HL-60 (cell line): Measurements from ENCODE around the gene CIT.
"Not testable (repeated sequence)": the region's sequence is repeated elsewhere in the genome, so short reads cannot be mapped to it uniquely, and the experiment has no call there.

Experiments used
- CTCF ChIP-seq: IDR thresholded peaks from one replicate; pipeline ENCODE4 v1.5.1; 2011; ENCODE audit warnings: low read length, control low read depth, inconsistent platforms; ENCODE audit not compliant: insufficient read depth
- GABPA ChIP-seq: IDR thresholded peaks from 2 replicates; pipeline ENCODE4 v1.6.1; 2012; ENCODE audit warnings: low read depth

GRCh38 chr12:119657001-119657400 is 220.1 kb downstream of the CIT start:
- not testable (repeated sequence) for TF ChIP-seq CTCF, GABPA
